ENCODE measurements around the gene GRIN3B. TPM values are rescaled to one million over a fixed set of nuclear protein-coding genes. Genes with fewer than 3 reads are reported as not detected.

The GRIN3B gene
- total RNA-seq, 2 experiments from 2014 or later = not detected

DNA sequence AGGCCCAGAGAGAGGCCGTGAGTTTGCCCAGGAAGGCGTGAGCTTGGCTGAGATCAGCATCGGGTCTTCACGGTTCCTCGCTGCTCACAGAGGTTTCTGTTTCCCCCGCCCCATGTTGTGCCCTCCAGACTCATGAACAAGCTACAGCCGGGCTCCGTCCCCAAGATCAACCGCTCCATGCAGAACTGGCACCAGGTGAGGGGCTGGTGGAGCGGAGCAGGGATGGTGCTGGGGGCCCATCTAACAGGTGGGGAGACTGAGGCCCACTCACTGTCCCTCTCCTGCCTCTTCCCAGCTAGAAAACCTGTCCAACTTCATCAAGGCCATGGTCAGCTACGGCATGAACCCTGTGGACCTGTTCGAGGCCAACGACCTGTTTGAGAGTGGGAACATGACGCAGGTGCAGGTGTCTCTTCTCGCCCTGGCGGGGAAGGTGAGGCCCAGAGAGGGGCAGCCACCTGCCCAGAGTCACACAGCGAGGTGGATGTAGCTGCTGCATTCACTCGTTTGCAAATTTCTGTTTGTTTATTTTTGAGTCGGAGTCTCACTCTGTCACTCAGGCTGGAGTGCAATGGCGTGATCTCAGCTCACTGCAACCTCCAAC lies 32.1 kb downstream of the GRIN3B start:
- H3K36me3 Mint-ChIP-seq = peaks cover 34% of the 10 kb centered on the region
- H3K9me3 Mint-ChIP-seq = no peaks in the 10 kb centered on the region

DNA sequence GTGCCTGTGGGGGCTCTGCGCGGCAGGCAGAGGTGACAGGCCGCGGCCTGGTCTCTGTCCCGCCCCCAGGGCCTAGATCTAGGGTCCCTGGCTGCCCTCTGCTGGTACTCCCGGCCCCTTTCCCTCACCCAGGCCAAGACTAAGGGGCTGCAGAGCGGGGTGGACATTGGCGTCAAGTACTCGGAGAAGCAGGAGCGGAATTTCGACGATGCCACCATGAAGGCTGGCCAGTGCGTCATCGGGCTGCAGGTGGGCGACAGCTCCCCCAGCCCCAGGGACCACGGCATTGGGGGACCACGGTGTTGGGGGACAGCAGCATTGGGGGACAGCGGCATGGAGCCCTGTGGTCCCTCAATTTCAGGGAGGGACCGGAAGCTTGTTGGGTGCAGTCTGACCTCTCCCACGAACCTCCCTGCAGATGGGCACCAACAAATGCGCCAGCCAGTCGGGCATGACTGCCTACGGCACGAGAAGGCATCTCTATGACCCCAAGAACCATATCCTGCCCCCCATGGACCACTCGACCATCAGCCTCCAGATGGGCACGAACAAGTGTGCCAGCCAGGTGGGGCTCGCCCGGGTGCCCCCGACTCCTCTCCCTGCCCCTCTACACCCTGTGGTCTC lies 35.9 kb downstream of the GRIN3B start:
- ATAC-seq (ENCODE audit: low read depth) (no peak), DNase-seq (no peak)

More for the DNA sequence above, 32.1 kb downstream of the GRIN3B start:
- Mint-ChIP-seq H3K27me3 (no peaks in the 10 kb centered on the region), H3K27ac (no peak overlapping the region), H3K4me3 (no peak overlapping the region), H3K4me1 (peaks cover 26% of the 10 kb centered on the region)
- POLR2A ChIA-PET = interaction anchor here (0.7 to 7.0 kb wide), 8 partner anchors 11 to 720 kb away, joined by 3 to 84 read pairs (median 4); partner anchors contain the start of genes ARHGAP45 and RNU6-2
- ATAC-seq (ENCODE audit: low read depth) = no peak
- no peak for DNase-seq

DNA sequence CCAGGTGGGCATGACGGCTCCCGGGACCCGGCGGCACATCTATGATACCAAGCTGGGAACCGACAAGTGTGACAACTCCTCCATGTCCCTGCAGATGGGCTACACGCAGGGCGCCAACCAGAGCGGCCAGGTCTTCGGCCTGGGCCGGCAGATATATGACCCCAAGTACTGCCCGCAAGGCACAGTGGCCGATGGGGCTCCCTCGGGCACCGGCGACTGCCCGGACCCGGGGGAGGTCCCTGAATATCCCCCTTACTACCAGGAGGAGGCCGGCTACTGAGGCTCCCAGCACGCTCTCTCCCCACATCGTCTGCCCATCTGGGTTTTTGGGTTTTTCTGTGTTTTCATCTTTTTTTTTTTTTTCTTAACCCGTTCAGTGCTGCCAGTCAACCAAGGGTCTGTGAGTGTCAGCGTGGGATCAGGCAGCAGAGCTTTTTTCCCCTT lies 37.4 kb downstream of the GRIN3B start:
- peak; percentile 61 for DNase-seq
- Mint-ChIP-seq H3K4me3 (peak overlapping the region; percentile 99), H3K36me3 (peaks cover 28% of the 10 kb centered on the region), H3K27me3 (no peaks in the 10 kb centered on the region), H3K9me3 (no peaks in the 10 kb centered on the region), H3K27ac (peak overlapping the region; percentile 88), H3K4me1 (peaks cover 43% of the 10 kb centered on the region)
- POLR2A ChIA-PET = interaction anchor here (0.6 to 7.7 kb wide), 8 partner anchors 10 to 166 kb away, joined by 3 to 82 read pairs (median 10); partner anchors contain the start of genes ARHGAP45, CNN2 and RNU6-2
- ATAC-seq (ENCODE audit: low read depth) = no peak

More for the DNA sequence above, 35.9 kb downstream of the GRIN3B start:
- Mint-ChIP-seq H3K27ac (peak overlapping the region; percentile 54), H3K9me3 (no peaks in the 10 kb centered on the region), H3K4me3 (no peak overlapping the region), H3K36me3 (peaks cover 33% of the 10 kb centered on the region), H3K27me3 (no peaks in the 10 kb centered on the region), H3K4me1 (peaks cover 43% of the 10 kb centered on the region)
- POLR2A ChIA-PET = interaction anchor here (0.9 to 7.7 kb wide), 6 partner anchors 8 to 50 kb away, joined by 3 to 82 read pairs (median 8); partner anchors contain the start of genes ARHGAP45, CNN2 and RNU6-2

- Mint-ChIP-seq H3K4me1 (peaks cover 37% of the 10 kb centered on the region), H3K27ac (peak overlapping the region; percentile 88), H3K4me3 (peak overlapping the region; percentile 99), H3K27me3 (no peaks in the 10 kb centered on the region), H3K9me3 (no peaks in the 10 kb centered on the region), H3K36me3 (peaks cover 21% of the 10 kb centered on the region)
- DNase-seq (no peak), ATAC-seq (ENCODE audit: low read depth) (no peak)
- POLR2A ChIA-PET = interaction anchor here (0.6 to 7.7 kb wide), 18 partner anchors 9 to 230 kb away, joined by 3 to 82 read pairs (median 6); partner anchors contain the start of genes ARHGAP45, CIRBP, CNN2 and GPX4
Measured at GRCh38 chr19:1038978-1039645, 38.9 kb downstream of the GRIN3B start.

- DNase-seq (peak; percentile 100), ATAC-seq (ENCODE audit: low read depth) (peak; percentile 88)
- Mint-ChIP-seq H3K36me3 (peaks cover 25% of the 10 kb centered on the region), H3K9me3 (no peaks in the 10 kb centered on the region), H3K27ac (peak within 1 kb of the TSS; percentile 92), H3K4me3 (peak within 1 kb of the TSS; percentile 99), H3K4me1 (peaks cover 37% of the 10 kb centered on the region), H3K27me3 (no peaks in the 10 kb centered on the region)
- POLR2A ChIA-PET = interaction anchor here (0.6 to 7.7 kb wide), 15 partner anchors 8 to 230 kb away, joined by 3 to 82 read pairs (median 7); partner anchors contain the start of genes ARHGAP45, CIRBP, CNN2 and GPX4
Measured at GRCh38 chr19:1039646-1040475, 39.6 kb downstream of the GRIN3B start, which contains the start of gene ABCA7. Gene ABCA7 (plus strand): TSS chr19:1040107. CDS start chr19:1041362, 1,255 bp downstream.

GRCh38 chr19:1040476-1041271 lies 40.5 kb downstream of the GRIN3B start:
- ATAC-seq (ENCODE audit: low read depth) = peak; percentile 62
- no peaks in the 10 kb centered on the region for H3K27me3 Mint-ChIP-seq
- peak; percentile 87 for DNase-seq
- POLR2A ChIA-PET = interaction anchor here (0.9 to 7.7 kb wide), 14 partner anchors 8 to 229 kb away, joined by 3 to 82 read pairs (median 10); partner anchors contain the start of genes ARHGAP45, CIRBP, CNN2 and RNU6-2
- peaks cover 1% of the 10 kb centered on the region for H3K9me3 Mint-ChIP-seq
- H3K4me1 Mint-ChIP-seq = peaks cover 33% of the 10 kb centered on the region
- peak overlapping the region; percentile 92 for H3K27ac Mint-ChIP-seq
- H3K36me3 Mint-ChIP-seq = peaks cover 27% of the 10 kb centered on the region
- peak overlapping the region; percentile 99 for H3K4me3 Mint-ChIP-seq

DNA sequence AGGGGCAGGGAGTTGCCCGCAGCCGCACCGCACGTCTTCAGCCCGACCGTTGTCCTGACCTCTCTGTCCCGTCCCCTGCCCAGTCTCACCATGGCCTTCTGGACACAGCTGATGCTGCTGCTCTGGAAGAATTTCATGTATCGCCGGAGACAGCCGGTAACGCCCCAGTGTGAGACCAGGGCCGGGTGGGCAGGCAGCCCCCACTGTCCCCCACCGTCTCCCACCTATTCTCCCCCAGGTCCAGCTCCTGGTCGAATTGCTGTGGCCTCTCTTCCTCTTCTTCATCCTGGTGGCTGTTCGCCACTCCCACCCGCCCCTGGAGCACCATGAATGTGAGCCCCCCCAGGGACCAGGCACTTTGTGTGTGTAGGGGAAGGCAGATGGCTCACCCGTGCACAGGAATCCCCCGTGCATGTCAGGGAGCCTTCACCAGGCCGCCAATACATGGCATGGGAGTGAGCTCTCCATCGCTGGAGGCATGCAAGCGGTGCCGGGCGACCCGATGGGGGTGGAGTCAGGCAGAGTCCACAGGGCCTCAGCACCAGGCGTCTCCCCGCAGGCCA lies 41.1 kb downstream of the GRIN3B start:
- DNase-seq (no peak), ATAC-seq (ENCODE audit: low read depth) (no peak)
- peaks cover 23% of the 10 kb centered on the region for H3K36me3 Mint-ChIP-seq
- H3K9me3 Mint-ChIP-seq = peaks cover 1% of the 10 kb centered on the region
- peaks cover 29% of the 10 kb centered on the region for H3K4me1 Mint-ChIP-seq
- POLR2A ChIA-PET = interaction anchor here (0.5 to 7.7 kb wide), 9 partner anchors 13 to 228 kb away, joined by 3 to 82 read pairs (median 7); partner anchors contain the start of genes ARHGAP45, CIRBP, CNN2 and RNU6-2
- no peaks in the 10 kb centered on the region for H3K27me3 Mint-ChIP-seq
- no peak overlapping the region for H3K27ac Mint-ChIP-seq
- peak overlapping the region; percentile 99 for H3K4me3 Mint-ChIP-seq

DNA sequence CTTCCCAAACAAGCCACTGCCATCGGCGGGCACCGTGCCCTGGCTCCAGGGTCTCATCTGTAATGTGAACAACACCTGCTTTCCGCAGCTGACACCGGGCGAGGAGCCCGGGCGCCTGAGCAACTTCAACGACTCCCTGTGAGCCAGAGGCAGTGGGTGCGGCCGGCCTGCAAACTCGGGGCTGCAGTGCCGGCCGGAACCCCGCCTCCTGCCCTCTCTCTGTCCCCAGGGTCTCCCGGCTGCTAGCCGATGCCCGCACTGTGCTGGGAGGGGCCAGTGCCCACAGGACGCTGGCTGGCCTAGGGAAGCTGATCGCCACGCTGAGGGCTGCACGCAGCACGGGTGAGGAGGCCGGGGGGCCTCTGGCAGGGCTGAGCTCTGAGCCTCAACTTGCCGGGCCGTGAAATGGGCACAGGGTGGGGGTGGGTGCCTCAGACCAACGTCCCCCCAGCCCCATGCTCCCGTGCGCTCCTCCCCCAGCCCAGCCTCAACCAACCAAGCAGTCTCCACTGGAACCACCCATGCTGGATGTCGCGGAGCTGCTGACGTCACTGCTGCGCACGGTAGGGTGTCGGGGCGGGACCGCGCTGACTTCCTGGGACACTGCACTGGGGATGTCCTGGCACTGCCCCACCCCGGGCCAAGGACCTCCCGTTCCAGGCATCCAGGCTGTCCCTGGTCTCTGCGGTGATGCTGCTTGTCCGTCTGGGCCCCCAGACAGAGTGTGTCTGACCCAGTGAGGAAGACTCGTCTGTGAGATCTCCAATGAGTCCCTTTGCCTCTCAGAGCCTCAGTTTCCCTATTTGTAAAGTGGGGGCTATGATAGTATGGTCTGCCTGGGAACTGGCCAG lies 41.8 kb downstream of the GRIN3B start:
- DNase-seq (no peak), ATAC-seq (ENCODE audit: low read depth) (no peak)
- peaks cover 1% of the 10 kb centered on the region for H3K9me3 Mint-ChIP-seq
- POLR2A ChIA-PET = interaction anchor here (0.5 to 7.7 kb wide), 8 partner anchors 12 to 121 kb away, joined by 3 to 82 read pairs (median 14); partner anchors contain the start of genes ARHGAP45 and CNN2
- H3K27me3 Mint-ChIP-seq = no peaks in the 10 kb centered on the region
- H3K4me3 Mint-ChIP-seq = peak overlapping the region; percentile 99
- H3K27ac Mint-ChIP-seq = no peak overlapping the region
- peaks cover 27% of the 10 kb centered on the region for H3K4me1 Mint-ChIP-seq
- H3K36me3 Mint-ChIP-seq = peaks cover 20% of the 10 kb centered on the region

- peaks cover 15% of the 10 kb centered on the region for H3K36me3 Mint-ChIP-seq
- DNase-seq (no peak), ATAC-seq (ENCODE audit: low read depth) (no peak)
- POLR2A ChIA-PET = interaction anchor here (0.7 to 7.7 kb wide), 5 partner anchors 12 to 226 kb away, joined by 3 to 80 read pairs (median 3); partner anchors contain the start of genes ARHGAP45 and CIRBP
- H3K27ac Mint-ChIP-seq = no peak overlapping the region
- peaks cover 22% of the 10 kb centered on the region for H3K4me1 Mint-ChIP-seq
- no peaks in the 10 kb centered on the region for H3K27me3 Mint-ChIP-seq
- peaks cover 1% of the 10 kb centered on the region for H3K9me3 Mint-ChIP-seq
- no peak overlapping the region for H3K4me3 Mint-ChIP-seq
Measured at GRCh38 chr19:1042689-1043511, 42.7 kb downstream of the GRIN3B start.

DNA sequence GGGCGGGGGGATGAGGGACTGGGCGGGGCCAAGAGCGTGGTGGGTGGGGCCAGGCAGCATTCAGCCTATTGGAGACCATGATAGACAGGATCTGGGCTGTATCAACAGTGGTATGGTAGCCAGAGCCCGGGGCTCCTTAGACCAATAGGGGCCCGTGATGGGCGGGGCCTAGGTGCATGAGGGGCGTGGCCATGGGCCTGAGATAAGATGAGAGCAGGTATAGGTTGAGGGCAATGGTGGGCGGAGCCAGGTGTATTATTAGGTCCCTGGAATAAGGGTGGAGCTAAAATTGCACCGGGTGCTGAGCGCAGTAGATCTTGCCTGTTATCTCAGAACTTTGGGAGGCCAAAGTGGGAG lies 45.0 kb downstream of the GRIN3B start:
- Mint-ChIP-seq H3K4me3 (no peak overlapping the region), H3K27ac (no peak overlapping the region), H3K27me3 (no peaks in the 10 kb centered on the region), H3K4me1 (peaks cover 6% of the 10 kb centered on the region), H3K36me3 (peaks cover 10% of the 10 kb centered on the region), H3K9me3 (peaks cover 1% of the 10 kb centered on the region)
- ATAC-seq (ENCODE audit: low read depth) (peak; percentile 31), DNase-seq (no peak)
- POLR2A ChIA-PET = no interaction called here

Data from activated naive CD8-positive, alpha-beta T cell treated with anti-CD3 and anti-CD28 coated beads, Interleukin-2, amount 10 ng/mL, durations not matched to agents 7 days and 5 days (primary cell).